ENCODE results near the gene CARD19. TPM values are rescaled to one million over a fixed set of nuclear protein-coding genes. Genes with fewer than 3 reads are reported as not detected.

The CARD19 gene
- total RNA-seq, result 63.3 TPM

DNA sequence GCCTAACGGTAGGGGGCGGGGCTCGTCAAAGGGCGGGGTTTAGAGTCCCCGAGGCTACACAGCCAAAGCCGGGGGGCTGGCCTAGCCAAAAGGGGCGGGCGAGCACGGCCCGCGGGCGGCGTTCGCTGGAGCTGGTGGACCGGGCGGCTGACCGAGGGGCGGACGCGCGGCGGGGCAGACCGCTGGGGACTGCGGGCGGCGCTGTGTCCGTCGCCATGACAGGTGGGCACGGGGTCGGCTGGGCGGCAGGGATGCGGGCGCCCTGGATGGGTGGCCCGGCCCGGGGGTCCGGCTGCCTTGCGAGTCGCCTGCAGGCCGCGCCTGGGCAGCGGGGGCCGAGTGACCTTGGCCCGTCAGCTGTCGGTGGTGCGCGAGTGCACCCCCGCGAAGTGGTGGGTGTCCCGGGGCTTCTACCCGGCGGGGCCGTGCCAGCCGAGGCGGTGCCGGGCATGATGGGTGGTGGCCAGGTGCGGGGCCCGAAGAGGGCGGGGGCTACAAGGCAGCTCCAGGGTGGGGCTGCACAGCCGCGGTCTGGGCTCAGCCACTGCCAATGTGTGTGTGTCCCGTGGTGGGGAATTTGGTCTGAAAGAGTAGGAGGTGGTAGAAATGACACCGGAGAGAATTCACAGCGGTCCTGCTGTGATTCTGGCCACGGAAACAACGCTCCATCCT lies at the start of gene CARD19:
CARD19 (plus strand) TSS at position 87 of the 672 bp plus-strand sequence; CDS start at position 216, 129 bp downstream.
- intact Hi-C loops (cut with DNase I), result no loop called here
- Histone ChIP-seq H3K36me3 (no peaks in the 10 kb centered on the region), H3K4me3 (peak within 1 kb of the TSS; percentile 86 to 99), H3K27ac (peak within 1 kb of the TSS; percentile 99), H3K9me3 (peaks cover 2% of the 10 kb centered on the region), H3K4me1 (peaks cover 62% of the 10 kb centered on the region), H3K27me3 (no peaks in the 10 kb centered on the region)
- no peak for DNase-seq (ENCODE audit: extremely low spot score in 2 of 2)
- peak in 1 of 2 donors; percentile 60 for TF ChIP-seq POLR2AphosphoS5 (IDR thresholded peaks at IDR 0.05; ENCODE audit: insufficient read depth in 1 of 2, low read depth in 1 of 2)
- TF ChIP-seq POLR2A (IDR thresholded peaks at IDR 0.05), result peak; percentile 93 to 98
- no peak for TF ChIP-seq CTCF (IDR thresholded peaks at IDR 0.05)

- intact Hi-C loops (cut with DNase I), result no loop called here
- Histone ChIP-seq H3K36me3 (no peaks in the 10 kb centered on the region), H3K4me1 (no peaks in the 10 kb centered on the region), H3K27ac (no peak overlapping the region), H3K4me3 (no peak overlapping the region), H3K9me3 (no peaks in the 10 kb centered on the region), H3K27me3 (no peaks in the 10 kb centered on the region)
- TF ChIP-seq POLR2A (IDR thresholded peaks at IDR 0.05) (no peak), POLR2AphosphoS5 (IDR thresholded peaks at IDR 0.05; ENCODE audit: insufficient read depth in 1 of 2, low read depth in 1 of 2) (no peak), CTCF (IDR thresholded peaks at IDR 0.05) (no peak)
- DNase-seq (ENCODE audit: extremely low spot score in 2 of 2), result no peak
These were observed 47.2 kb upstream of the CARD19 start for GRCh38 chr9:93048566-93049448.

- intact Hi-C loops (cut with DNase I), result no loop called here
- Histone ChIP-seq H3K27me3 (no peaks in the 10 kb centered on the region), H3K36me3 (no peaks in the 10 kb centered on the region), H3K4me1 (no peaks in the 10 kb centered on the region), H3K9me3 (no peaks in the 10 kb centered on the region), H3K27ac (no peak overlapping the region), H3K4me3 (no peak overlapping the region)
- no peak for DNase-seq (ENCODE audit: extremely low spot score in 2 of 2)
- TF ChIP-seq CTCF (IDR thresholded peaks at IDR 0.05) (no peak), POLR2AphosphoS5 (IDR thresholded peaks at IDR 0.05; ENCODE audit: insufficient read depth in 1 of 2, low read depth in 1 of 2) (no peak), POLR2A (IDR thresholded peaks at IDR 0.05) (no peak)
These were observed 46.5 kb upstream of the CARD19 start for GRCh38 chr9:93049491-93049890.

DNA sequence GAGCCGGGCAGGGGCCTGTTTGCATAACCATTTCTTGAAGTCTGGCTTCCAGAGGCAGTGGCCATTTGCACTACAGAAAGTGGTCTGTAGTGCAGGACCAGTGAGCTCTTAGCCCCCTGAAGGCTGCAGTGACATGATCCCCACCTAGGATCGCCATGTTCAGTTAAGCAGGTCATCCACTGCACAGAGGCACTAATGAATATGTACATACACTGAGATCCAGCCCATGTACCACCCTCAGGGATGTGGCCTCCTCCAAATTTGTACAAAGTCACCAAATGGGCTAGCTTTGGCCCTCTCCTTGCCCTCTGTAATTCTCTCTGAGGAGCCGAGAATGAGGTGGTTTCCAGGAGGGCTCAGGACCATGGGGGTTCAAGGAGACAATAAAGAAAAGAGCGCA lies 45.8 kb upstream of the CARD19 start:
- Histone ChIP-seq H3K9me3 (no peaks in the 10 kb centered on the region), H3K4me3 (no peak overlapping the region), H3K36me3 (no peaks in the 10 kb centered on the region), H3K27ac (no peak overlapping the region), H3K27me3 (no peaks in the 10 kb centered on the region), H3K4me1 (no peaks in the 10 kb centered on the region)
- intact Hi-C loops (cut with DNase I), result no loop called here
- DNase-seq (ENCODE audit: extremely low spot score in 2 of 2), result no peak
- TF ChIP-seq POLR2AphosphoS5 (IDR thresholded peaks at IDR 0.05; ENCODE audit: insufficient read depth in 1 of 2, low read depth in 1 of 2) (no peak), POLR2A (IDR thresholded peaks at IDR 0.05) (no peak), CTCF (IDR thresholded peaks at IDR 0.05) (no peak)
